ENCODE results near the gene MAU2. TPM values are rescaled to one million over a fixed set of nuclear protein-coding genes. Genes with fewer than 3 reads are reported as not detected.

MAU2 gene
- polyA plus RNA-seq, 1 donor from 2014 or later, result 48.3 TPM

- H3K27me3 ChIP-seq (ENCODE audit: insufficient read depth, low read depth, low read length), result no peaks in the 10 kb centered on the region
- no peaks in the 10 kb centered on the region for H3K9me3 ChIP-seq (ENCODE audit: low read length)
- H3K36me3 ChIP-seq (ENCODE audit: insufficient read depth, low read length), result no peaks in the 10 kb centered on the region
- no peaks in the 10 kb centered on the region for H3K9me2 ChIP-seq (ENCODE audit: insufficient read depth, low read length)
- no peak for TF ChIP-seq SMC3 (conservative IDR thresholded peaks at IDR 0.05; ENCODE audit: poor library complexity)
- no peak for TF ChIP-seq TAF1 (IDR thresholded peaks at IDR 0.05; ENCODE audit: low read depth)
- no peak for TF ChIP-seq EZH2 (IDR thresholded peaks at IDR 0.05; ENCODE audit: borderline replicate concordance, insufficient read depth, low read length, poor library complexity, severe bottlenecking)
- TF ChIP-seq MXI1 (conservative IDR thresholded peaks at IDR 0.05; ENCODE audit: poor library complexity, severe bottlenecking), result no peak
- no peak for TF ChIP-seq RAD21 (conservative IDR thresholded peaks at IDR 0.05)
- TF ChIP-seq EP300 (conservative IDR thresholded peaks at IDR 0.05; ENCODE audit: poor library complexity, severe bottlenecking), result no peak
- no peak for TF ChIP-seq CTCF (IDR thresholded peaks at IDR 0.05; ENCODE audit: poor library complexity, severe bottlenecking)
- TF ChIP-seq POLR2AphosphoS5 (IDR thresholded peaks at IDR 0.05), result no peak
- no peak for TF ChIP-seq REST (IDR thresholded peaks at IDR 0.05; ENCODE audit: borderline replicate concordance)
- H4K20me1 ChIP-seq (ENCODE audit: insufficient read depth), result no peaks in the 10 kb centered on the region
- no peak overlapping the region for H2AFZ ChIP-seq (ENCODE audit: low read depth, low read length)
- no peaks in the 10 kb centered on the region for H3F3A ChIP-seq (ENCODE audit: insufficient read depth, low read length, poor library complexity, severe bottlenecking)
- H3K27ac ChIP-seq (ENCODE audit: low read length), result no peak overlapping the region
- no peaks in the 10 kb centered on the region for H3K79me2 ChIP-seq (replicated peaks; ENCODE audit: insufficient read depth, low read length)
- H3K4me2 ChIP-seq (ENCODE audit: low read length), result no peak overlapping the region
- H3K4me3 ChIP-seq (ENCODE audit: low read length), result no peak overlapping the region
- H3K9ac ChIP-seq (ENCODE audit: low read length), result no peak overlapping the region
These were observed 32.2 kb downstream of the MAU2 start for GRCh38 chr19:19352823-19353222.

GRCh38 chr19:19354007-19354406 is 33.4 kb downstream of the MAU2 start:
- no peaks in the 10 kb centered on the region for H4K20me1 ChIP-seq (ENCODE audit: insufficient read depth)
- H2AFZ ChIP-seq (ENCODE audit: low read depth, low read length), result no peak overlapping the region
- no peak overlapping the region for H3K27ac ChIP-seq (ENCODE audit: low read length)
- H3K27me3 ChIP-seq (ENCODE audit: insufficient read depth, low read depth, low read length), result no peaks in the 10 kb centered on the region
- no peaks in the 10 kb centered on the region for H3K9me2 ChIP-seq (ENCODE audit: insufficient read depth, low read length)
- no peaks in the 10 kb centered on the region for H3K9me3 ChIP-seq (ENCODE audit: low read length)
- no peak overlapping the region for H3K9ac ChIP-seq (ENCODE audit: low read length)
- no peak overlapping the region for H3K4me2 ChIP-seq (ENCODE audit: low read length)
- TF ChIP-seq RAD21 (conservative IDR thresholded peaks at IDR 0.05), result no peak
- TF ChIP-seq EZH2 (IDR thresholded peaks at IDR 0.05; ENCODE audit: borderline replicate concordance, insufficient read depth, low read length, poor library complexity, severe bottlenecking), result no peak
- no peak for TF ChIP-seq POLR2AphosphoS5 (IDR thresholded peaks at IDR 0.05)
- TF ChIP-seq TAF1 (IDR thresholded peaks at IDR 0.05; ENCODE audit: low read depth), result no peak
- TF ChIP-seq MXI1 (conservative IDR thresholded peaks at IDR 0.05; ENCODE audit: poor library complexity, severe bottlenecking), result no peak
- TF ChIP-seq SMC3 (conservative IDR thresholded peaks at IDR 0.05; ENCODE audit: poor library complexity), result no peak
- TF ChIP-seq EP300 (conservative IDR thresholded peaks at IDR 0.05; ENCODE audit: poor library complexity, severe bottlenecking), result no peak
- no peak for TF ChIP-seq REST (IDR thresholded peaks at IDR 0.05; ENCODE audit: borderline replicate concordance)
- no peaks in the 10 kb centered on the region for H3K36me3 ChIP-seq (ENCODE audit: insufficient read depth, low read length)
- no peak overlapping the region for H3K4me3 ChIP-seq (ENCODE audit: low read length)
- no peaks in the 10 kb centered on the region for H3K79me2 ChIP-seq (replicated peaks; ENCODE audit: insufficient read depth, low read length)
- no peaks in the 10 kb centered on the region for H3F3A ChIP-seq (ENCODE audit: insufficient read depth, low read length, poor library complexity, severe bottlenecking)
